Sigmoid colon (tissue), 4 donors: ENCODE results near the gene OR2J1.

Experiments used
- POLR2A ChIP-seq, 2 donors: fragments of 450-650 bp; IDR thresholded peaks; one replicate each; pipeline ENCODE4 v1.6.1; 2016; ENCODE audit warnings: antibody characterized with exemption in 2 of 2, mild to moderate bottlenecking in 2 of 2, moderate library complexity in 2 of 2
- POLR2AphosphoS5 ChIP-seq, 4 donors: sonication (generic); formaldehyde crosslinking; IDR thresholded peaks; one replicate each; pipeline ENCODE4 v1.6.1; 2017; ENCODE audit warnings: antibody characterized with exemption in 4 of 4
- TF ChIP-seq, protein P1 (sequence below), 4 experiments: fragments of 450-650 bp in 3 of 4; fragments of 200-600 bp in 1 of 4; IDR thresholded peaks; one replicate each; pipeline ENCODE4 v1.5.1; 2016 to 2019; ENCODE audit warnings: antibody characterized with exemption in 4 of 4, mild to moderate bottlenecking in 3 of 4, moderate library complexity in 2 of 4

- TF ChIP-seq, protein P1, sequence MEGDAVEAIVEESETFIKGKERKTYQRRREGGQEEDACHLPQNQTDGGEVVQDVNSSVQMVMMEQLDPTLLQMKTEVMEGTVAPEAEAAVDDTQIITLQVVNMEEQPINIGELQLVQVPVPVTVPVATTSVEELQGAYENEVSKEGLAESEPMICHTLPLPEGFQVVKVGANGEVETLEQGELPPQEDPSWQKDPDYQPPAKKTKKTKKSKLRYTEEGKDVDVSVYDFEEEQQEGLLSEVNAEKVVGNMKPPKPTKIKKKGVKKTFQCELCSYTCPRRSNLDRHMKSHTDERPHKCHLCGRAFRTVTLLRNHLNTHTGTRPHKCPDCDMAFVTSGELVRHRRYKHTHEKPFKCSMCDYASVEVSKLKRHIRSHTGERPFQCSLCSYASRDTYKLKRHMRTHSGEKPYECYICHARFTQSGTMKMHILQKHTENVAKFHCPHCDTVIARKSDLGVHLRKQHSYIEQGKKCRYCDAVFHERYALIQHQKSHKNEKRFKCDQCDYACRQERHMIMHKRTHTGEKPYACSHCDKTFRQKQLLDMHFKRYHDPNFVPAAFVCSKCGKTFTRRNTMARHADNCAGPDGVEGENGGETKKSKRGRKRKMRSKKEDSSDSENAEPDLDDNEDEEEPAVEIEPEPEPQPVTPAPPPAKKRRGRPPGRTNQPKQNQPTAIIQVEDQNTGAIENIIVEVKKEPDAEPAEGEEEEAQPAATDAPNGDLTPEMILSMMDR (IDR thresholded peaks at IDR 0.05), result no peak
- TF ChIP-seq POLR2A (IDR thresholded peaks at IDR 0.05) (no peak), POLR2AphosphoS5 (IDR thresholded peaks at IDR 0.05) (no peak)
Measured at GRCh38 chr6:29097803-29098202, 1.5 kb upstream of the OR2J1 start.
